Neural crest cell (in vitro differentiated cells): Measurements from ENCODE around the gene CHST11. TPM values are rescaled to one million over a fixed set of nuclear protein-coding genes. Genes with fewer than 3 reads are reported as not detected.

ENCODE experiments used
- DNase-seq: peaks from one replicate; pipeline ENCODE4 v3.0.0; 2021; ENCODE audit warnings: low read depth, mixed read lengths, low spot score
- H3K27ac Mint-ChIP-seq: one replicate; pipeline ENCODE4 v1.8.0; 2021; ENCODE audit warnings: mild to moderate bottlenecking, mixed read lengths; ENCODE audit not compliant: unreplicated experiment
- H3K27me3 Mint-ChIP-seq: 2 replicates; pipeline ENCODE4 v1.8.0; 2021; ENCODE audit warnings: low read depth, mild to moderate bottlenecking, mixed read lengths
- H3K36me3 Mint-ChIP-seq: 2 replicates; pipeline ENCODE4 v1.8.0; 2021; ENCODE audit warnings: low read depth, mild to moderate bottlenecking, mixed read lengths
- H3K4me1 Mint-ChIP-seq: 2 replicates; pipeline ENCODE4 v1.8.0; 2021; ENCODE audit warnings: mixed read lengths
- H3K4me3 Mint-ChIP-seq: one replicate; pipeline ENCODE4 v1.8.0; 2021; ENCODE audit warnings: mild to moderate bottlenecking, mixed read lengths
- H3K9me3 Mint-ChIP-seq: 2 replicates; pipeline ENCODE4 v1.8.0; 2021; ENCODE audit warnings: mixed read lengths
- CTCF ChIP-seq: fragments of 200-600 bp; sonication (generic); conservative IDR thresholded peaks from 2 replicates; pipeline ENCODE4 v1.5.0; 2021; ENCODE audit warnings: antibody characterized with exemption, mild to moderate bottlenecking
- total RNA-seq: library from RNA; stranded (reverse); gene quantifications from 2 replicates; pipeline ENCODE4 v1.2.1, GENCODE V29; 2021

CHST11 gene
- total RNA-seq, 1 donor from 2014 or later: 10.0 TPM

DNA sequence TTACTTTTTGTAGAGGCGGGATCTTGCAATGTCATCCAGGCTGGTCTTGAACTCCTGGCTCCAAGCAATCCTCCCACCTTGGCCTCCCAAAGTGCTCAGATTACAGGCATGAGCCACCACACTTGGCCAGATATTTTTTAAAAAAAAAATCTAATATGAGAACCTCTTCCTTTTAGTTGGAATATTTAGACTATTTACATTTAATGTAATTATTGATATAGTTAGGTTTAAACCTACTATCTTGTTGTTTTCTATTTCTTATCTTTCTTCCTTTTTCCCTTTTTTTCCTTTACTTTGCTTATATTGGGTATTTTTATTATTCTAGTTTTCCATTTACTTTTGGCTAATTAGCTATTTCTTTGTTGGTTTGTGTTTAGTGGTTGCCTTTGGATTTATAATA lies 315.6 kb downstream of the CHST11 start:
- DNase-seq: no peak
- Mint-ChIP-seq H3K9me3 (peaks cover 16% of the 10 kb centered on the region), H3K27me3 (no peaks in the 10 kb centered on the region), H3K4me3 (no peak overlapping the region), H3K4me1 (peaks cover 7% of the 10 kb centered on the region), H3K27ac (no peak overlapping the region), H3K36me3 (peaks cover 2% of the 10 kb centered on the region)
- no peak for TF ChIP-seq CTCF

- no peaks in the 10 kb centered on the region for H3K4me1 Mint-ChIP-seq
- no peak for TF ChIP-seq CTCF
Measured at GRCh38 chr12:104775731-104776231, 319.0 kb downstream of the CHST11 start.

DNA sequence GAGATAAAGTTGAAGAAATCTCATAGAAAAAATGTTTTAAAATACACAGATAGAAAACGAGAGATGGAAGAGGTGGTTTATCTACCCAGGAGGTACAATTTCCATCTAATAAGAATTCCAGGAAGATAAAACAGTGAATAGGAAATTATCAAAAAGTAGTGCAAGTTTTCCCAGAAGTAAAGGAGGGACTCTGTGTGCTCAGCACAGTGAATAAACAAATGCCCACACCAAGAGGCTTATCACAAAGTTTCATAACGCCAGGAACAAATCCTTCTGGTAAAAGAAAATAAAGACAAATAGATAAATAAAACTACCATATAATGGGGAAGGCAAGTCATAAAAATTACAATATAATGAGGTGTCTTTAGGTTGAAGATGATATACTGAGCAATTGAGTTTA lies 322.4 kb downstream of the CHST11 start:
- Mint-ChIP-seq H3K27ac (no peak overlapping the region), H3K4me1 (no peaks in the 10 kb centered on the region), H3K36me3 (peaks cover 2% of the 10 kb centered on the region), H3K27me3 (no peaks in the 10 kb centered on the region), H3K9me3 (peaks cover 9% of the 10 kb centered on the region), H3K4me3 (no peak overlapping the region)
- no peak for DNase-seq
- no peak for TF ChIP-seq CTCF

More at GRCh38 chr12:104775731-104776231, 319.0 kb downstream of the CHST11 start:
- DNase-seq: no peak
- Mint-ChIP-seq H3K27ac (no peak overlapping the region), H3K4me3 (no peak overlapping the region), H3K36me3 (peaks cover 5% of the 10 kb centered on the region), H3K9me3 (peaks cover 21% of the 10 kb centered on the region), H3K27me3 (no peaks in the 10 kb centered on the region)

GRCh38 chr12:104782296-104782695 lies 325.5 kb downstream of the CHST11 start:
- Mint-ChIP-seq H3K4me3 (no peak overlapping the region), H3K27ac (no peak overlapping the region), H3K36me3 (peaks cover 2% of the 10 kb centered on the region), H3K4me1 (no peaks in the 10 kb centered on the region), H3K27me3 (no peaks in the 10 kb centered on the region), H3K9me3 (peaks cover 7% of the 10 kb centered on the region)
- TF ChIP-seq CTCF: no peak
- no peak for DNase-seq

DNA sequence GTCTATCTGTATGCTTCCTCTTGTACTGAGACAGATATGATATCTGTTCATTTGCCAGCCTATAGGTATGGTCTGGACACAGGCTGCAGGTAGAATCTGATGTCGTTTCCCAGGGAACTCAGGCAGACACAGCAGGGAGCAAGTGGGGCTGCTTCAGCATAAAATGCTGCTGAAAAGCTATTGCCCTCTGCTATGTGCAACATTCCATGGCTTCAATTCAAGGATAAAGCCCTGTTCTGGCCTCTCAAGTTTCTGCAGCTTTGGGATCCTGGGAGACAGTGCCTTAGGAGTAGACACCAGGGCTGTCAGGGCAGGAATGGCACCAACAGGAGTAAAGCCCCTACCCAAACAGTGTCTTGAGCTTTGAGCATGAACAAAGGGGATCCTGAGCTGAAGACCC lies 327.8 kb downstream of the CHST11 start:
- Mint-ChIP-seq H3K9me3 (peaks cover 4% of the 10 kb centered on the region), H3K36me3 (peaks cover 2% of the 10 kb centered on the region), H3K27me3 (no peaks in the 10 kb centered on the region), H3K4me1 (peaks cover 6% of the 10 kb centered on the region), H3K27ac (no peak overlapping the region), H3K4me3 (no peak overlapping the region)
- no peak for TF ChIP-seq CTCF
- no peak for DNase-seq

DNA sequence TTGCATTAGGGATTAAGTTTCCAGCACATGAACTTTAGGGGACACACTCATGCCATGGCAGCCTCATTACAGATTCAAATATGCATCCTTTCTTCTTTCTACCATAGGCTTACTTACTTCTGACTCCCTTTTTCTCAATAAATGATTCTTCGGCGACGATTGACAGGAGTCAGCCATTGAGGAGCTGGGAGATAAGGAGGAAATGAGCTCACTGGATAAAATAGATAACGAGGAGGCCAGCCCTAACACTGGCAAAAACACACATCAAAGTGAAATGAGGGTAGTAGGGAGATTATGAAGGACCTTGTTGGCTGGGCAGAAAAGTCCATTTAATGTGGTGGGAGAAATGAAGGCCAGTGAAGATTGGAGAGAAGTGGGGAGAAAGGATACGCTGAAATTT lies 329.1 kb downstream of the CHST11 start:
- peaks cover 2% of the 10 kb centered on the region for H3K9me3 Mint-ChIP-seq
- TF ChIP-seq CTCF: no peak
- no peak overlapping the region for H3K4me3 Mint-ChIP-seq
- H3K27ac Mint-ChIP-seq: no peak overlapping the region
- no peaks in the 10 kb centered on the region for H3K27me3 Mint-ChIP-seq
- H3K36me3 Mint-ChIP-seq: no peaks in the 10 kb centered on the region
- DNase-seq: no peak
- H3K4me1 Mint-ChIP-seq: peaks cover 13% of the 10 kb centered on the region
